Measurements from ENCODE around the gene NBEAL1.
"Not testable (repeated sequence)": the region's sequence is repeated elsewhere in the genome, so short reads cannot be mapped to it uniquely, and the experiment has no call there.

The NBEAL1 gene

DNA sequence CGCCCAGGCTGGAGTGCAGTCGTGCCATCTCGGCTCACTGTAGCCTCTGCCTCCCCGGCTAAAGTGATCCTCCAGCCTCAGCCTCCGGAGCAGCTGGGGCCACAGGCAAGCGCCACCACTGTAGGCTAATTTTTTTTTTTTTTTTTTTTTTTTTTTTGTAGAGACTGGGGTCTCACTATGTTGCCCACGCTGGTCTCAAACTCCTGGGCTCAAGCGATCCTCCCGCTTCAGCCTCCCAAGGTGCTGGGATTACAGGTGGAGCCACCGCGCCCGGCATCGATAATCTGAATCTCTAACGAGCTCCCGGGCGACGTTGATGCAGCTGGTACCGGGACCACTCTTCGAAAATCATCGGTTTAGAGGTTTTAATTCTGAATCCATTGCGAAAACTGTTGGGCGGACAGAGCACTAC is 223.6 kb downstream of the NBEAL1 start:
- no peak for DNase-seq

GRCh38 chr2:203238704-203239526 is 224.2 kb downstream of the NBEAL1 start, which contains the start of gene CYP20A1:
Gene CYP20A1 (plus strand): TSS chr2:203239018. CDS start chr2:203239063, 45 bp downstream.
- peak; percentile 92 to 96 (median 95) for DNase-seq

DNA sequence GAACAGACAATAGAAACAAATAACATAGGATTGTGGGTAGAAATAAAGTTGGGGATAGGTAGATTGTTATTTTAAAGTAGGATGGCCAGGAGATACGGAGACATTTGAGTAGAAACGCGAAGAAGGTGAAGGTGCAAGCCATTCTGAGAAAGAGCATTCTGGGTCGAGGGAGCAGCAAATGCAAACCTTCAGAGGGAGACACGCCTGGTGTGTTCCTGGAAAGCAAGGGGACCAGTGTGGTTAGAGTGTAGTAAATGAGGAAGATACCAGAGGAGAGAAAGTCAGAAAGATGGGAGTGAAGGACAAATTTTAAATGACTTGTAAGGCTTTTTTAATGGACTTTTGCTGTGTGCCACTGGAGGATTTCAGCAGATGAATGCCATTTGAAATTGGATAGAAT is 225.8 kb downstream of the NBEAL1 start:
- no peak for DNase-seq

GRCh38 chr2:203242518-203242917 is 227.8 kb downstream of the NBEAL1 start:
- no peak for DNase-seq

DNA sequence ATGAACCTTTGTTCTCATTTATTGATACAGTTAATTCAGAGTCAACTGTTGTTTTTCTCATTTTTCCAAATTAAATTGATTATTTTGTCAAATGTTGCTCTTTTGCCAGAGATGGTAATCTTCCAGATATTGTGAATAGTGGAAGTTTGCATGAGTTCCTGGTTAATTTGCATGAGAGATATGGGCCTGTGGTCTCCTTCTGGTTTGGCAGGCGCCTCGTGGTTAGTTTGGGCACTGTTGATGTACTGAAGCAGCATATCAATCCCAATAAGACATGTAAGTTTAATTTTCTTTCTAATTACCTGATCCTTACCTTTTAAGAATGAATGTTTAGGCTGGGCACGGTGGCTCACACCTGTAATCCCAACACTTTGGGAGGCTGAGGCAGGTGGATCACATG is 232.0 kb downstream of the NBEAL1 start:
- no peak for DNase-seq

- no peak for DNase-seq
Measured at GRCh38 chr2:203252818-203253217, 238.1 kb downstream of the NBEAL1 start.

DNA sequence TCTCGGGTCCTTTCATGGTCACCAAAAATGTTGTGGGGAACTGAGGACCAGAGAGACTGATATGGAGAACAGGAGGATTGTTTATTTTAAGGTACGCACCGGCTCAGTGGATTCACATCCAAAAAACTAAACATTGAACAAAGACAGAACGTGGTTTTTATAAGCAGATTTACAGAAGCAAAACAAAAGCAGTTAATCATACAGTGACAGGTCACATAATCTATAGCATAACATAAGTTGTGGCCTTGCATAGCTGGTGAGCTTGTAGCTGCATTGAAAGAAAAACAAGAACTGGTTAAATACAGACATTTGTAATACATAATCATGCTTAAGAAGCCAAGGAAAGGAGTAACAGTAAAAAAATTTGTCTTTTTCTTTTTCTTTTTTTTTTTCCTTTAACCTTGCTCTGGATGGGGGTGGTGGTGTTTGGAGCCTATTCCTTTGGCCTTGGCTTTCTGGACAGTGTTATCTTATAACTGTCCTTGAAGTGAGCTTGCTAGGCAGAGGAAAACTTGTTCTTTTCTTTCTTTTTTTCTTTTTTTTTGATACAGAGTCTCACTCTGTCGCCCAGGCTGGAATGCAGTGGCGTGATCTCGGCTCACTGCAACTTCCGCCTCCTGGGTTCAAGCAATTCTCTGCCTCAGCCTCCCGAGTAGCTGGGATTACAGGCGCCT is 238.9 kb downstream of the NBEAL1 start:
- not testable (repeated sequence) for DNase-seq

- DNase-seq, result no peak
Measured at GRCh38 chr2:203261326-203262159, 246.9 kb downstream of the NBEAL1 start.

Measured in activated CD4-positive, CD25-positive, alpha-beta regulatory T cell (primary cell).